Heart right ventricle (tissue), 16 donors: ENCODE results near the gene DENND4C. TPM values are rescaled to one million over a fixed set of nuclear protein-coding genes. Genes with fewer than 3 reads are reported as not detected.

Source experiments
- ATAC-seq, 8 donors: fragments of 200-7000 bp; cut with Tn5 transposase; one replicate each; pipeline ENCODE4 v1.9.1; 2020; ENCODE audit warnings: mild to moderate bottlenecking in 8 of 8, moderate library complexity in 8 of 8, moderate number of reproducible peaks in 1 of 8
- DNase-seq, 2 donors: peaks; one replicate each; pipeline ENCODE4 v3.0.0-alpha.2; 2020
- H3K27ac ChIP-seq, 10 donors: fragments of 200-600 bp; sonication (generic) in 2 of 10; one replicate each; pipeline versions ENCODE4 v1.5.0 to v1.8.0; 2020 to 2022; ENCODE audit warnings: mild to moderate bottlenecking in 3 of 10
- H3K27me3 ChIP-seq, 7 donors: fragments of 200-600 bp; one replicate each; pipeline ENCODE4 v1.8.0; 2021 to 2022; ENCODE audit warnings: mild to moderate bottlenecking in 2 of 7
- H3K36me3 ChIP-seq, 9 donors: fragments of 200-600 bp; sonication (generic) in 1 of 9; one replicate each; pipeline versions ENCODE4 v1.5.0 to v1.8.0; 2020 to 2022; ENCODE audit warnings: mild to moderate bottlenecking in 2 of 9
- H3K4me1 ChIP-seq, 9 donors: fragments of 200-600 bp; sonication (generic) in 1 of 9; one replicate each; pipeline versions ENCODE4 v1.5.0 to v1.8.0; 2020 to 2022; ENCODE audit warnings: mild to moderate bottlenecking in 4 of 9
- H3K4me3 ChIP-seq, 10 donors: fragments of 200-600 bp; sonication (generic) in 2 of 10; one replicate each; pipeline versions ENCODE4 v1.5.0 to v1.8.0; 2020 to 2022; ENCODE audit warnings: mild to moderate bottlenecking in 7 of 10, moderate library complexity in 2 of 10
- H3K9me3 ChIP-seq, 11 donors: fragments of 200-600 bp in 10 of 11; sonication (generic) in 2 of 11; one replicate each; pipeline versions ENCODE4 v1.5.0 to v1.8.0; 2013 to 2022; ENCODE audit warnings: mild to moderate bottlenecking in 2 of 11, control low read depth in 1 of 11, moderate library complexity in 1 of 11
- WGBS, 2 donors: extraction: QIAGEN DNeasy Blood & Tissue Kit; methylation state at CpG; one replicate each; pipeline ENCODE4 v1.1.7; 2013; ENCODE audit warnings: inconsistent platforms in 1 of 2; 5-methylcytosine and 5-hydroxymethylcytosine counted together
- intact Hi-C, 10 donors: fragments of 100-400 bp; cut with DNase I; formaldehyde crosslinking; loops; one replicate each; pipeline versions ENCODE4 v1.11.1 to v1.14.2; 2022
- polyA plus RNA-seq, 2 donors: library from polyadenylated mRNA; stranded (reverse); fragments of 200-250 nt; gene quantifications; one replicate each; pipeline ENCODE4 v1.2.3, GENCODE V29; 2013
- total RNA-seq, 10 donors: library from RNA; stranded (reverse); fragmentation: NEBNext Ultra II Directional in 3 of 10; extraction: Animal tissue kit (Norgen Biotek cat#: 25700) in 3 of 10; gene quantifications; one replicate each; pipeline versions ENCODE4 v1.2.1 to v1.2.4, GENCODE V29; 2021 to 2023
- TF ChIP-seq, protein P1 (sequence below), 9 donors: fragments of 200-600 bp; sonication (generic) in 2 of 9; IDR thresholded peaks; one replicate each; pipeline versions ENCODE4 v1.5.0 to v1.8.0; 2021 to 2022; ENCODE audit warnings: antibody characterized with exemption in 9 of 9, mild to moderate bottlenecking in 5 of 9, moderate library complexity in 1 of 9
- donor health status: Arrhythmogenic right ventricular cardiomyopathy.
- donor health status: ischemic (EF 13 %, LVEDD 7.1; RV severe dilation, severe dysfunction).
- donor health status: healthy with polysubstance abuse.
- donor health status: DM: no; HTN: yes; CAD: no.
- donor health status: DM: no; HTN: no; CAD: no.
- donor health status: ischemic (EF 25% LVEDD 6.9; RV normal size, moderate dysfunction).
- donor health status: ischemic (EF 25% LVEDD 5.7; RV mildly dilated, moderate dysfunction).
- donor health status: healthy.
- donor health status: DM: yes; HTN: yes; CAD: no.
- donor health status: Ischemic cardiomyopathy.
- donor health status: ischemic (EF 35%, LVEDD 5.7; RV mildly dilated, moderate dysfunction).
- donor health status: nonischemic (EF 11% LVEDD 7.7; RV severe dilation, severe dysfunction).
- donor health status: DM: yes; HTN: yes; CAD: no.
- donor health status: PGD.
- donor health status: ischemic (EF 29% LVEDD 5.4; RV normal size, mild dysfunction).
- donor health status: nonischemic (EF 23%, LVEDD 6.1; RV moderate dilation, normal function).

The DENND4C gene
- total and polyA plus RNA-seq, 12 donors = 5.4 to 28.3 (median 23.5) TPM

GRCh38 chr9:19209188-19209587 lies 21.3 kb upstream of the DENND4C start:
- TF ChIP-seq, protein P1, sequence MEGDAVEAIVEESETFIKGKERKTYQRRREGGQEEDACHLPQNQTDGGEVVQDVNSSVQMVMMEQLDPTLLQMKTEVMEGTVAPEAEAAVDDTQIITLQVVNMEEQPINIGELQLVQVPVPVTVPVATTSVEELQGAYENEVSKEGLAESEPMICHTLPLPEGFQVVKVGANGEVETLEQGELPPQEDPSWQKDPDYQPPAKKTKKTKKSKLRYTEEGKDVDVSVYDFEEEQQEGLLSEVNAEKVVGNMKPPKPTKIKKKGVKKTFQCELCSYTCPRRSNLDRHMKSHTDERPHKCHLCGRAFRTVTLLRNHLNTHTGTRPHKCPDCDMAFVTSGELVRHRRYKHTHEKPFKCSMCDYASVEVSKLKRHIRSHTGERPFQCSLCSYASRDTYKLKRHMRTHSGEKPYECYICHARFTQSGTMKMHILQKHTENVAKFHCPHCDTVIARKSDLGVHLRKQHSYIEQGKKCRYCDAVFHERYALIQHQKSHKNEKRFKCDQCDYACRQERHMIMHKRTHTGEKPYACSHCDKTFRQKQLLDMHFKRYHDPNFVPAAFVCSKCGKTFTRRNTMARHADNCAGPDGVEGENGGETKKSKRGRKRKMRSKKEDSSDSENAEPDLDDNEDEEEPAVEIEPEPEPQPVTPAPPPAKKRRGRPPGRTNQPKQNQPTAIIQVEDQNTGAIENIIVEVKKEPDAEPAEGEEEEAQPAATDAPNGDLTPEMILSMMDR (IDR thresholded peaks at IDR 0.05) = no peak
- no peak overlapping the region for H3K27ac ChIP-seq
- ATAC-seq = no peak
- no peak overlapping the region for H3K4me3 ChIP-seq
- H3K9me3 ChIP-seq = no peaks in the 10 kb centered on the region
- whole genome bisulfite sequencing, 2 donors = 61 to 79% methylated on average over 4 of the region's 4 CpGs
- no peak for DNase-seq
- H3K36me3 ChIP-seq = no peaks in the 10 kb centered on the region
- intact Hi-C loops = no loop called here
- no peaks in the 10 kb centered on the region for H3K4me1 ChIP-seq
- H3K27me3 ChIP-seq = no peaks in the 10 kb centered on the region

DNA sequence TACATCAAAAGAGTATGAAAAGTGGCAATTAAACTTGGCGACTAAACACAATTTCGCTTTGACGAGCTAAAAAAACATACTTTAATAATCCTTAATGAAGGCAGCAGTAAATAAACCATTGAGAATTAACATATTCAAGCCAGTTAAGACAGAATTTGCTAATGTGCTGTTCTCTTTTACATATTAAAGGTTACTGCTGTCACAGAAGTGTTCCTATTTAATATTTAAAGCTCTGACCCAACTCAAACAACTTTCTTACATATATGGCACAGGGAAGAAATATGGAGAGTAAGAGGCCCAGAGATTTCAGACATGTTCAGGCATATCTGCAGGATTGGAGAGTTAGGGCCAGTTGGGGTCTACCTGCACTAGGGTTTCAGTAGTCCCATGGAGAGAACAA lies 16.7 kb upstream of the DENND4C start:
- DNase-seq (no peak), ATAC-seq (no peak)
- TF ChIP-seq, protein P1 (IDR thresholded peaks at IDR 0.05) = no peak
- Histone ChIP-seq H3K27ac (no peak overlapping the region), H3K36me3 (no peaks in the 10 kb centered on the region), H3K4me3 (no peak overlapping the region), H3K27me3 (no peaks in the 10 kb centered on the region), H3K9me3 (no peaks in the 10 kb centered on the region), H3K4me1 (no peaks in the 10 kb centered on the region)
- 97% methylated on average over 3 of the region's 3 CpGs for WGBS, 2 donors
- intact Hi-C loops = no loop called here

- peak in 4 of 8 donors; percentile 24 to 67 (median 50) for ATAC-seq
- no peaks in the 10 kb centered on the region for H3K36me3 ChIP-seq
- no peak overlapping the region for H3K4me3 ChIP-seq
- no peaks in the 10 kb centered on the region for H3K9me3 ChIP-seq
- H3K4me1 ChIP-seq = no peaks in the 10 kb centered on the region
- no peak for DNase-seq
- no peaks in the 10 kb centered on the region for H3K27me3 ChIP-seq
- intact Hi-C loops = no loop called here
- H3K27ac ChIP-seq = no peak overlapping the region
- WGBS, 2 donors = 26 to 43% methylated on average over 2 of the region's 2 CpGs
- TF ChIP-seq, protein P1 (IDR thresholded peaks at IDR 0.05) = no peak
Measured at GRCh38 chr9:19216466-19216865, 14.0 kb upstream of the DENND4C start.

- no peaks in the 10 kb centered on the region for H3K36me3 ChIP-seq
- intact Hi-C loops = loop anchor here in 2 of 10 donors (10.0 kb wide), 3 partner anchors 97 to 1113 kb away; partner anchors contain the start of gene PLIN2 (in 1 of the 2)
- TF ChIP-seq, protein P1 (IDR thresholded peaks at IDR 0.05) = no peak
- peaks cover 0 to 6% (median 4%) of the 10 kb centered on the region in 9 donors for H3K4me1 ChIP-seq
- 84 to 95% methylated on average over 10 of the region's 10 CpGs for WGBS, 2 donors
- H3K4me3 ChIP-seq = no peak overlapping the region
- no peaks in the 10 kb centered on the region for H3K9me3 ChIP-seq
- DNase-seq (no peak), ATAC-seq (no peak)
- H3K27ac ChIP-seq = no peak overlapping the region
- no peaks in the 10 kb centered on the region for H3K27me3 ChIP-seq
Measured at GRCh38 chr9:19221326-19221725, 9.2 kb upstream of the DENND4C start.
